Panc1 (cell line): ENCODE data around the gene DFFA. TPM values are rescaled to one million over a fixed set of nuclear protein-coding genes. Genes with fewer than 3 reads are reported as not detected.

Experiments used
- ATAC-seq: fragments of 200-7000 bp; cut with Tn5 transposase; 2 replicates; pipeline ENCODE4 v1.9.1; 2020; ENCODE audit warnings: mild to moderate bottlenecking, moderate library complexity
- BruUV-seq: library from RNA; stranded (reverse); fragments of 400-500 nt; replicated peaks from 2 replicates; lab custom pipeline; 2021; lab: Mats Ljungman, UMichigan
- CTCF ChIA-PET: fragments of 300-600 bp; sonication (Branson Sonifier 250); formaldehyde crosslinking; loops from one replicate; lab custom pipeline; 2022; ENCODE audit warnings: antibody characterized with exemption; lab: Charles Lee
- POLR2A ChIA-PET: fragments of 300-600 bp; sonication (Branson Sonifier 250); formaldehyde crosslinking; loops from one replicate; lab custom pipeline; 2022; ENCODE audit warnings: antibody characterized with exemption; lab: Charles Lee
- DNase-seq: peaks from one replicate; pipeline ENCODE4 v3.0.0-alpha.2; 2010; ENCODE audit warnings: low read depth, low spot score
- H3K27ac ChIP-seq: 2 replicates; pipeline ENCODE4 v1.5.1; 2011; ENCODE audit warnings: mild to moderate bottlenecking, low read length, inconsistent platforms
- H3K27me3 ChIP-seq: fragments of 200-500 bp; sonication (Bioruptor generic); 2 replicates; pipeline ENCODE4 v1.6.0; 2014; ENCODE audit warnings: low read length, inconsistent platforms; ENCODE audit not compliant: control insufficient read depth, insufficient read depth
- H3K36me3 ChIP-seq: fragments of 200-500 bp; sonication (Bioruptor generic); 2 replicates; pipeline ENCODE4 v1.5.1; 2014; ENCODE audit warnings: inconsistent platforms, mild to moderate bottlenecking, low read length, moderate library complexity; ENCODE audit not compliant: control insufficient read depth, insufficient read depth
- H3K4me1 ChIP-seq: 2 replicates; pipeline ENCODE4 v1.5.1; 2011; ENCODE audit warnings: inconsistent platforms, mild to moderate bottlenecking, low read length, moderate library complexity; ENCODE audit not compliant: control insufficient read depth, insufficient read depth
- H3K4me3 ChIP-seq, 2 experiments: 2 replicates each; pipeline ENCODE4 v1.5.1; 2011 to 2012; ENCODE audit warnings: low read depth in 2 of 2, low read length in 2 of 2, mild to moderate bottlenecking in 2 of 2, inconsistent platforms in 1 of 2, moderate library complexity in 1 of 2
- H3K9me3 ChIP-seq: fragments of 200-500 bp; sonication (Bioruptor generic); 2 replicates; pipeline ENCODE4 v1.5.1; 2014; ENCODE audit warnings: low read depth, mild to moderate bottlenecking, inconsistent platforms, low read length, moderate library complexity; ENCODE audit not compliant: control insufficient read depth, insufficient read depth
- POLR2AphosphoS5 ChIP-seq: IDR thresholded peaks from 2 replicates; pipeline ENCODE4 v1.6.1; 2012; ENCODE audit warnings: mild to moderate bottlenecking, low read depth, low read length, moderate library complexity
- SIN3A ChIP-seq: IDR thresholded peaks from 2 replicates; pipeline ENCODE4 v1.6.1; 2012; ENCODE audit warnings: low read depth, mild to moderate bottlenecking, low read length, moderate library complexity, borderline replicate concordance; ENCODE audit not compliant: insufficient read depth
- TCF7L2 ChIP-seq: IDR thresholded peaks from 2 replicates; pipeline ENCODE4 v1.6.1; 2011; ENCODE audit warnings: mild to moderate bottlenecking, low read depth, low read length, inconsistent platforms
- in situ Hi-C: cut with HindIII; loops from 2 replicates; pipeline ENCODE4 v1.10.0; 2016; ENCODE audit warnings: low sequenced_read_pairs, low pct_unique_long_range_greater_than_20kb
- intact Hi-C: fragments of 100-400 bp; cut with micrococcal nuclease; formaldehyde crosslinking; loops from one replicate; pipeline ENCODE4 v1.10.0; 2022; ENCODE audit not compliant: unreplicated experiment
- total RNA-seq: library from RNA; stranded (reverse); gene quantifications from one replicate; pipeline ENCODE4 v1.2.1, GENCODE V29; 2021; ENCODE audit not compliant: unreplicated experiment
- TF ChIP-seq, protein P1 (sequence below): fragments of 450-650 bp; IDR thresholded peaks from 2 replicates; pipeline ENCODE4 v1.5.1; 2017; ENCODE audit warnings: mild to moderate bottlenecking
- TF ChIP-seq, protein P2 (sequence below), 2 experiments: IDR thresholded peaks; 2 replicates each; pipeline ENCODE4 v1.6.1; 2011 to 2012; ENCODE audit warnings: low read depth in 2 of 2, control low read depth in 1 of 2, low read length in 1 of 2, mild to moderate bottlenecking in 1 of 2, moderate library complexity in 1 of 2; ENCODE audit not compliant: insufficient read depth in 1 of 2

The DFFA gene
- total RNA-seq, 1 experiment from 2014 or later: 68.1 TPM

DNA sequence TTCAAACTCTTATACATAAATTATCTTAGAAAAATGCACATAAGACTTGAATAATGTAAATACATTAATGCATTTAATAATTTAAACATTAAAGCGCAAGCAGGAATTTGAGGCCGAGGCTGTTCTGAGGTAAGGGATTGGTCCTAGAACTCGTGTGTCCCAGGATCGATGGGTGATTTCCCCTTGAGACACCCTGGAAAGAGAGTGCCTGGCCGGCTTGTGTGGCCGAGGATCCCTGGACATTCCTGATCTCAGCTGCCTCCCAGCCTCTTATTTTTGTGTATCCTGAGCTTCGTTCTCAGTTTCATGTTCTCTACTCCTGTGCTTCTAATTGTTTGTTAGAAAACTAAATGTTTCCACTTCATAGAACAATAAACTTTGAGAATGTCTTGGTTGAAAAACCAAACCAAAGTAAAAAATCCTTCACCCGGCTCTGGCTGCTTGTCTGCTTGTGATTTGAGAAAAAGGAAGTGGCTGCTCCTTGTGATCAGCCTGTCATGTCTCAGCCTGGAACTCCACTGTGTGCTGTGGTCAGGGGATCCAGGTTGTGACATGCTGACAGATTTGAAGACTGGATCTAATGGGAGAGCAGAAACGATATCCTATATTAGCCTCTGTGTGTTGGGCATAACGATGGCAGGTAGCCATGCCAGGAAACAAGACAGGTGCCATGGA, 43.1 kb upstream of the DFFA start:
- ATAC-seq: no peak
- in situ Hi-C loops: no loop called here
- H3K9me3 ChIP-seq: no peaks in the 10 kb centered on the region
- POLR2A ChIA-PET: no interaction called here
- BruUV-seq: no TSS peak
- peak overlapping the region; percentile 94 for H3K27ac ChIP-seq
- H3K4me3 ChIP-seq: no peak overlapping the region
- CTCF ChIA-PET: no interaction called here
- peaks cover 91% of the 10 kb centered on the region for H3K4me1 ChIP-seq
- no peak for DNase-seq
- TF ChIP-seq, protein P1, sequence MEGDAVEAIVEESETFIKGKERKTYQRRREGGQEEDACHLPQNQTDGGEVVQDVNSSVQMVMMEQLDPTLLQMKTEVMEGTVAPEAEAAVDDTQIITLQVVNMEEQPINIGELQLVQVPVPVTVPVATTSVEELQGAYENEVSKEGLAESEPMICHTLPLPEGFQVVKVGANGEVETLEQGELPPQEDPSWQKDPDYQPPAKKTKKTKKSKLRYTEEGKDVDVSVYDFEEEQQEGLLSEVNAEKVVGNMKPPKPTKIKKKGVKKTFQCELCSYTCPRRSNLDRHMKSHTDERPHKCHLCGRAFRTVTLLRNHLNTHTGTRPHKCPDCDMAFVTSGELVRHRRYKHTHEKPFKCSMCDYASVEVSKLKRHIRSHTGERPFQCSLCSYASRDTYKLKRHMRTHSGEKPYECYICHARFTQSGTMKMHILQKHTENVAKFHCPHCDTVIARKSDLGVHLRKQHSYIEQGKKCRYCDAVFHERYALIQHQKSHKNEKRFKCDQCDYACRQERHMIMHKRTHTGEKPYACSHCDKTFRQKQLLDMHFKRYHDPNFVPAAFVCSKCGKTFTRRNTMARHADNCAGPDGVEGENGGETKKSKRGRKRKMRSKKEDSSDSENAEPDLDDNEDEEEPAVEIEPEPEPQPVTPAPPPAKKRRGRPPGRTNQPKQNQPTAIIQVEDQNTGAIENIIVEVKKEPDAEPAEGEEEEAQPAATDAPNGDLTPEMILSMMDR: no peak
- TF ChIP-seq, protein P2, sequence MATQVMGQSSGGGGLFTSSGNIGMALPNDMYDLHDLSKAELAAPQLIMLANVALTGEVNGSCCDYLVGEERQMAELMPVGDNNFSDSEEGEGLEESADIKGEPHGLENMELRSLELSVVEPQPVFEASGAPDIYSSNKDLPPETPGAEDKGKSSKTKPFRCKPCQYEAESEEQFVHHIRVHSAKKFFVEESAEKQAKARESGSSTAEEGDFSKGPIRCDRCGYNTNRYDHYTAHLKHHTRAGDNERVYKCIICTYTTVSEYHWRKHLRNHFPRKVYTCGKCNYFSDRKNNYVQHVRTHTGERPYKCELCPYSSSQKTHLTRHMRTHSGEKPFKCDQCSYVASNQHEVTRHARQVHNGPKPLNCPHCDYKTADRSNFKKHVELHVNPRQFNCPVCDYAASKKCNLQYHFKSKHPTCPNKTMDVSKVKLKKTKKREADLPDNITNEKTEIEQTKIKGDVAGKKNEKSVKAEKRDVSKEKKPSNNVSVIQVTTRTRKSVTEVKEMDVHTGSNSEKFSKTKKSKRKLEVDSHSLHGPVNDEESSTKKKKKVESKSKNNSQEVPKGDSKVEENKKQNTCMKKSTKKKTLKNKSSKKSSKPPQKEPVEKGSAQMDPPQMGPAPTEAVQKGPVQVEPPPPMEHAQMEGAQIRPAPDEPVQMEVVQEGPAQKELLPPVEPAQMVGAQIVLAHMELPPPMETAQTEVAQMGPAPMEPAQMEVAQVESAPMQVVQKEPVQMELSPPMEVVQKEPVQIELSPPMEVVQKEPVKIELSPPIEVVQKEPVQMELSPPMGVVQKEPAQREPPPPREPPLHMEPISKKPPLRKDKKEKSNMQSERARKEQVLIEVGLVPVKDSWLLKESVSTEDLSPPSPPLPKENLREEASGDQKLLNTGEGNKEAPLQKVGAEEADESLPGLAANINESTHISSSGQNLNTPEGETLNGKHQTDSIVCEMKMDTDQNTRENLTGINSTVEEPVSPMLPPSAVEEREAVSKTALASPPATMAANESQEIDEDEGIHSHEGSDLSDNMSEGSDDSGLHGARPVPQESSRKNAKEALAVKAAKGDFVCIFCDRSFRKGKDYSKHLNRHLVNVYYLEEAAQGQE (IDR thresholded peaks at IDR 0.05; ENCODE audit: insufficient read depth in 1 of 2, low read depth in 2 of 2, low read length in 1 of 2): no peak
- TF ChIP-seq TCF7L2 (no peak), POLR2AphosphoS5 (no peak)
- H3K27me3 ChIP-seq: no peaks in the 10 kb centered on the region
- H3K36me3 ChIP-seq: no peaks in the 10 kb centered on the region
- intact Hi-C loops: loop anchor here (10.0 kb wide), 1 partner anchor 109 kb away; no protein-coding TSS in a partner anchor

DNA sequence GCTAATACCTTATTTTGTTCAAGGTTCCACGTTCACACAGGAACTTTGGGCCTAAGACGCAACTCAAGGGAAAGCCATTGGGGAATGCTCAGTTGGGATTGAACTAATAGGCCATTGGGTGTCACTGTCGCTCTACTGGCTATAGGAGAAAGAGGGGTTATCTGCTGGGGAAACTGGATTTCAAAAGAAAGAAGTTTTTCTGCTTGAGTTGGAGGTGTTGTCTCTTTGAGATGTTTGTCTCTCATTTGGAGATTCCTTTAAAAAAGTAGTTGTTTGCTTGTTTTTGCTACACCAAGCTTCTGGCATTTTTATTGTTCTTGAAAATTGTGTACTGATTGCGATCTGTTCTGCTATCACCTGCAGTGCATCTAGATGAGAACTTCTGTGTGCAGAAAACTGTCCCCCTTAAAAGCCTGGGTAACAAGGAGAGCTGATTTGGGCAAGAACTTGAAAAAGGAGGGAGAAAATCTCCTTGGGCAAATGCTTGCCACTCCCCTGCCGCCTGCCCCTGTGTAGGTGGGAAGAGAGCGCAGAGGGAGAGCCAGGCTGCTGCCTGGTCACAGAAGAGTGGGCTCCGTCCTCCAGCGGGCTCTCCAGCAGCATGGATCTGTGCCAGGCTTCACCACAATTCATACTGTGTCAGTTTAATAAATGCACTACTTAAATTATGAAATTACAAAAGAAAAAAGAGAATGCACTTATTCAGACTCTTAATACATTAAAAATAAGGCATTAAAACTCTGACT, 42.3 kb upstream of the DFFA start:
- ChIA-PET POLR2A (no interaction called here), CTCF (interaction anchor here (0.6 to 1.3 kb wide), 3 partner anchors 14 to 422 kb away, joined by 3 to 14 read pairs (median 3); no protein-coding TSS in a partner anchor)
- H3K36me3 ChIP-seq: no peaks in the 10 kb centered on the region
- DNase-seq (peak; percentile 67), ATAC-seq (peak; percentile 63)
- 0 out of 2 replicates have a peak, but pooled peaks have one; percentile 26 for TF ChIP-seq POLR2AphosphoS5
- TF ChIP-seq, protein P1: peak; percentile 92
- no peak for TF ChIP-seq SIN3A
- BruUV-seq: no TSS peak
- H3K9me3 ChIP-seq: no peaks in the 10 kb centered on the region
- intact Hi-C loops (loop anchor here (1.0 to 10.0 kb wide), 3 partner anchors 110 to 353 kb away; partner anchors contain the start of gene CASZ1), in situ Hi-C loops (no loop called here)
- no peak overlapping the region for H3K4me3 ChIP-seq
- H3K4me1 ChIP-seq: peaks cover 98% of the 10 kb centered on the region
- H3K27ac ChIP-seq: peak overlapping the region; percentile 94
- H3K27me3 ChIP-seq: no peaks in the 10 kb centered on the region
